ENCODE results near the gene PNPLA8.
"Not testable (repeated sequence)": the region's sequence is repeated elsewhere in the genome, so short reads cannot be mapped to it uniquely, and the experiment has no call there.

PNPLA8 gene

DNA sequence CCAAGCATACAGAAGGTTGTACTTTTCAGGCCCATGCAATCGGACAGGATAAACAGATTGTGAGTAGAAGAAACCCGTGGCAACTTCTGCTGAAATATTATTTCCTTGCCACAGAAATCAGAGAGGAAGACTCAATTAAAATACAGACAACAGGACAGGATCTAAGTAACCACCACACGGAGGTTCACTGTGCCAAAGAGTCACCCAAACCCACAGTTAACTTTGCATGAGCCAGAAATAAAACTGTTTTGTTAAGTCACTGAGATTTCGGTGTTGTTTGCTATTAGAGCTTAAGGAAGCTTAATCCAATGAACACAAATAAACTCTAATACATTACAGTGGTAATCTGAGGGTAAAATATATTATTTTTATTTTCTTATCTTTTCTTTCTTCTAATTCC, 14.0 kb downstream of the PNPLA8 start:
- Histone ChIP-seq H3K36me3 (peaks cover 25% of the 10 kb centered on the region), H3K9me3 (no peaks in the 10 kb centered on the region), H3K27me3 (no peaks in the 10 kb centered on the region), H3K27ac (no peak overlapping the region), H3K4me3 (ENCODE audit: low read depth in 1 of 2, low read length in 1 of 2) (no peak overlapping the region), H3K4me1 (ENCODE audit: control insufficient read depth in 1 of 2, insufficient read depth in 1 of 2, low read depth in 1 of 2, low read length in 1 of 2) (peaks cover 12 to 13% of the 10 kb centered on the region in 2 experiments)
- TF ChIP-seq, protein P1, sequence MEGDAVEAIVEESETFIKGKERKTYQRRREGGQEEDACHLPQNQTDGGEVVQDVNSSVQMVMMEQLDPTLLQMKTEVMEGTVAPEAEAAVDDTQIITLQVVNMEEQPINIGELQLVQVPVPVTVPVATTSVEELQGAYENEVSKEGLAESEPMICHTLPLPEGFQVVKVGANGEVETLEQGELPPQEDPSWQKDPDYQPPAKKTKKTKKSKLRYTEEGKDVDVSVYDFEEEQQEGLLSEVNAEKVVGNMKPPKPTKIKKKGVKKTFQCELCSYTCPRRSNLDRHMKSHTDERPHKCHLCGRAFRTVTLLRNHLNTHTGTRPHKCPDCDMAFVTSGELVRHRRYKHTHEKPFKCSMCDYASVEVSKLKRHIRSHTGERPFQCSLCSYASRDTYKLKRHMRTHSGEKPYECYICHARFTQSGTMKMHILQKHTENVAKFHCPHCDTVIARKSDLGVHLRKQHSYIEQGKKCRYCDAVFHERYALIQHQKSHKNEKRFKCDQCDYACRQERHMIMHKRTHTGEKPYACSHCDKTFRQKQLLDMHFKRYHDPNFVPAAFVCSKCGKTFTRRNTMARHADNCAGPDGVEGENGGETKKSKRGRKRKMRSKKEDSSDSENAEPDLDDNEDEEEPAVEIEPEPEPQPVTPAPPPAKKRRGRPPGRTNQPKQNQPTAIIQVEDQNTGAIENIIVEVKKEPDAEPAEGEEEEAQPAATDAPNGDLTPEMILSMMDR (IDR thresholded peaks at IDR 0.05), result no peak

DNA sequence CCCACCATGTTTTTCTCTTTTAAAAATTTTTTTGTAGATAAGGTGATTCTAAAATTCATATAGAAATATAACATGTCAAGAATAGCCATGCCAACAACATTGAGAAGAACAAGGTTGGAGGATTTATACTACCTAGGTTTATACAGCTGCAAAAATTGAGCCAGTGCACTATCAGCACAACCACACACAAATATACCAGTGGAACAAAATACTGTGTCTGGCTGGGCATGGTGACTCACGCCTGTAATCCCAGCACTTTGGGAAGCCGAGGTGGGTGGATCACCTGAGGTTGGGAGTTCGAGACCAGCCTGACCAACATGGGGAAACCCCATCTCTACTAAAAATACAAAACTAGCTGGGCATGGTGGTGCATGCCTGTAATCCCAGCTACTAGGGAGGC, 21.4 kb downstream of the PNPLA8 start:
- not testable (repeated sequence) for H3K27ac ChIP-seq; H3K27me3 ChIP-seq; H3K4me3 ChIP-seq (ENCODE audit: low read depth in 1 of 2, low read length in 1 of 2); H3K9me3 ChIP-seq
- Histone ChIP-seq H3K4me1 (ENCODE audit: control insufficient read depth in 1 of 2, insufficient read depth in 1 of 2, low read depth in 1 of 2, low read length in 1 of 2) (peaks cover 12 to 16% of the 10 kb centered on the region in 2 experiments), H3K36me3 (peaks cover 21% of the 10 kb centered on the region)

DNA sequence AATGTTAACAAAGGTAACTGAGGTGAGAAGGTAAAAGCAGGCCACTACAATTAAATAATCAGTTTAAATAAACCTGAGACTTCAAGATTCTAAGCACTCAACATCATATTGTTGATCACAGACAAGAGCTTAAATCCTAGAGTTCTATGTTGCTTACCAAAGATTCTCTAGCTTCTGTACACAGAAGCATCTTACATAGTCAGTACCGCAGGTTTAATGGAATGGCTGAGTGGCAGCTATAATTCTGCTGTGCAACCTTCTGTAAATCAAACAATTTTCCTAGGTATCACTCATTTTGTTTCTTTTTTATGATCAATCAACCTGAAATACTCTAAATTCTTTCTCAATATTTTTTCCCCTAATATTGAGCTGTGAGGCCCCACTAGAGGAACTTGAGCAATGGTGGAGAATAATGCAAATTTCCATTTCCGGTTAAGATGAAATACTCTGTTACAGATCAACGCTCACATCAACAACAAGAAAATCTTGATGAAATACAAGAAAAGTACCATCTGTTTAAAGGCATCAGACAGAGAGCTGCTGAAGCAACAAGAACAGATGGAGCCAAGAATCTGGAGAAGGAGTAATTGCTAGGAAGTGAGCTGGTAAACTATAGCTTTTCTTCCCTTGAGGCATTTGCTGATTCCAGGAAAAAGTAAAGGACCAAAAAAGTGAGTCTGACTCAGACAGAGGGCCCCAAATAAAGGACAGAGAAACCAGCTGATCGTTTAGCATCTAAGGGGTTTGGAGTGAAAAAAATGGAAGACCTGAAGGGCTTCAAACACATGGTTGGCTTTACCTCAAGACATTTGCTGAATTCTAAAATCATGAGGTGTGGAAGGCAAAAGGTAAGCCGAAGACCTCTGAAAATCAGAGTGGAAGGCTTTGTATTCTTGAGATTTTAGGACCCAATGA, 22.6 kb downstream of the PNPLA8 start:
- Histone ChIP-seq H3K4me1 (ENCODE audit: control insufficient read depth in 1 of 2, insufficient read depth in 1 of 2, low read depth in 1 of 2, low read length in 1 of 2) (peaks cover 12 to 16% of the 10 kb centered on the region in 2 experiments), H3K9me3 (no peaks in the 10 kb centered on the region), H3K27ac (peak overlapping the region; percentile 78), H3K27me3 (no peaks in the 10 kb centered on the region), H3K36me3 (peaks cover 24% of the 10 kb centered on the region), H3K4me3 (ENCODE audit: low read depth in 1 of 2, low read length in 1 of 2) (no peak overlapping the region)
- TF ChIP-seq, protein P1 (IDR thresholded peaks at IDR 0.05), result no peak

DNA sequence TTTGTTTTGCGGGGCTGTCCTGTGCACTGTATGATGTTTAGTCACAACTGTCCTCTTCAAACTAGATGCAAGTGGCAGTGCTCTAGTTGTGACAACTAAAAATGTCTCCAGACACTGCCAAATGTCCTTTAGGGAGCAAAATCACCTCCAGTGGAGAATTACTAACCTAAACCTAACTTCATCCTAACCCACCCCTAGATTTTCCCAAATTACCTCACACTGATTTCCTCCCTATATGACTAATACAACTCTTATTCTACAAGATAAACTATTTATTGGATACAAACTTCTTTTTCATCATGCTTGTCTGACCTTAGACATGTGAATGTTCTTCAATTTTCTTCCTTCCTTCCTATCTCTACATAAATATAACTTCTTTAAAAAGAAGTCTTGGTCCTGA, 26.4 kb downstream of the PNPLA8 start:
- Histone ChIP-seq H3K4me3 (ENCODE audit: low read depth in 1 of 2, low read length in 1 of 2) (no peak overlapping the region), H3K9me3 (no peaks in the 10 kb centered on the region), H3K4me1 (ENCODE audit: control insufficient read depth in 1 of 2, insufficient read depth in 1 of 2, low read depth in 1 of 2, low read length in 1 of 2) (peaks cover 12 to 16% of the 10 kb centered on the region in 2 experiments), H3K27me3 (no peaks in the 10 kb centered on the region), H3K27ac (no peak overlapping the region), H3K36me3 (peaks cover 35% of the 10 kb centered on the region)
- TF ChIP-seq, protein P1 (IDR thresholded peaks at IDR 0.05), result no peak

DNA sequence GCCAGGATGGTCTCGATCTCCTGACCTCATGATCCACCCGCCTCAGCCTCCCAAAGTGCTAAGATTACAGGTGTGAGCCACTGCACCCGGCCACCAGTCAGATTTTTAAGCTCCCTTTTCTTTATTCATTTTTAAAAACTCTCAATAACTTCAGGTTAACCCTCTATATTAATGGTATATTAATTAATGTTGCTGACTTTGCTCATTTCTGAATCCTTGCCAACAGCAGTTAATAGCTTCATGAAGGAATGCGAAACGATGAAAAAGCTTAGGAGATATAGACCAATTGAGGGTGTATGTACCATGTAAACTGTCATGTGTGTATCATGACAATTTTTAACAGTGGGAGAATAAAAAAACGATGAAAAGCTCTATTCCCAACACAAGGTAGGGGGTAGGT, 27.5 kb downstream of the PNPLA8 start:
- Histone ChIP-seq H3K27ac (no peak overlapping the region), H3K4me1 (ENCODE audit: control insufficient read depth in 1 of 2, insufficient read depth in 1 of 2, low read depth in 1 of 2, low read length in 1 of 2) (peaks cover 7 to 11% of the 10 kb centered on the region in 2 experiments), H3K4me3 (ENCODE audit: low read depth in 1 of 2, low read length in 1 of 2) (no peak overlapping the region), H3K27me3 (no peaks in the 10 kb centered on the region), H3K9me3 (no peaks in the 10 kb centered on the region), H3K36me3 (peaks cover 41% of the 10 kb centered on the region)
- TF ChIP-seq, protein P1 (IDR thresholded peaks at IDR 0.05), result no peak

DNA sequence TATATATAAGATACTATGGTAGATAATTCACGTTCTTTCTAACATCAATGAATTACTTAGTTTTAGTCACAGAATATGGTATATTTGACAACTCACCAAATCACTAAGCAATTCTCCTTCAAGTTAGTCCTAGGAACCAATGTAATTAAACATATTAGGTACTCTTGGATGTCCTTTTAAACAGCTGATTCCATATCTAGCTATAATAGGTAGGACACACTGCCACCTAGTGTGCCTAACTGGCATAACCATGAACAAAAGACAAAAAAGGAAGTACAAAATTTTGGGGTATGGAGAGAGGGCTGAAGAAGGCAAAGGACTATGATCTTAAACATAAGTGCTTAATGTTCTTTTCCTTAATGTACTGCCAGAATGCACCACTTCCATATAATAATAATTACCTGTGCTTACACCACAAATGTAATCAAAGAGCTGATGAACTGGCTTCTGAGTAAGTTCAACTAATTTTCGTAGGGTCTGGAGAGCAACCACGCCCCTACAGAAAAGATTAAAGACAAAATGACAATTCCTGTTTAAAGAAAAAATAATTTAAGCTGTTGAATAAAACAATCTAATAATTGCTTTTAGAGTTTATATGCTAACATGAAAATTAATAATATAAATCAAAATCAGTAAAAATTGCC, 28.7 kb downstream of the PNPLA8 start:
- no peaks in the 10 kb centered on the region for H3K27me3 ChIP-seq
- no peak overlapping the region for H3K27ac ChIP-seq
- H3K4me3 ChIP-seq (ENCODE audit: low read depth in 1 of 2, low read length in 1 of 2), result no peak overlapping the region
- no peaks in the 10 kb centered on the region for H3K9me3 ChIP-seq
- H3K36me3 ChIP-seq, result peaks cover 41% of the 10 kb centered on the region
- no peaks in the 10 kb centered on the region for H3K4me1 ChIP-seq (ENCODE audit: control insufficient read depth in 1 of 2, insufficient read depth in 1 of 2, low read depth in 1 of 2, low read length in 1 of 2)
- TF ChIP-seq, protein P1 (IDR thresholded peaks at IDR 0.05), result peak; percentile 89
